ENCODE results near the gene ZNF839.

Gene ZNF839

GRCh38 chr14:102304611-102305506 lies 14.7 kb upstream of the ZNF839 start, which contains the start of gene MOK:
Gene MOK, minus strand, starts transcription at chr14:102305164. Its CDS starts 196 bp downstream, at chr14:102304968.
- no peaks in the 10 kb centered on the region for H3K4me1 ChIP-seq (ENCODE audit: control insufficient read depth, insufficient read depth, low read length, poor library complexity, severe bottlenecking)

GRCh38 chr14:102314242-102315011 lies 5.1 kb upstream of the ZNF839 start:
- Histone ChIP-seq H3K27me3 (replicated peaks; ENCODE audit: control insufficient read depth, insufficient read depth, low read length, poor library complexity, severe bottlenecking) (no peaks in the 10 kb centered on the region), H3K36me3 (ENCODE audit: control insufficient read depth, insufficient read depth, low read length) (no peaks in the 10 kb centered on the region), H3K9me3 (ENCODE audit: control insufficient read depth, low read length) (no peaks in the 10 kb centered on the region), H3K4me1 (ENCODE audit: control insufficient read depth, insufficient read depth, low read length, poor library complexity, severe bottlenecking) (peaks cover 30% of the 10 kb centered on the region), H3K4me3 (ENCODE audit: insufficient read depth, low read depth, low read length, poor library complexity, severe bottlenecking) (peak overlapping the region; percentile 65), H3K27ac (ENCODE audit: insufficient read depth, low read length, poor library complexity, severe bottlenecking) (no peak overlapping the region)
- DNase-seq: peak; percentile 61 to 69 (median 63)

More at GRCh38 chr14:102304611-102305506, 14.7 kb upstream of the ZNF839 start, which contains the start of gene MOK:
- no peaks in the 10 kb centered on the region for H3K9me3 ChIP-seq (ENCODE audit: control insufficient read depth, low read length)
- no peaks in the 10 kb centered on the region for H3K36me3 ChIP-seq (ENCODE audit: control insufficient read depth, insufficient read depth, low read length)
- no peaks in the 10 kb centered on the region for H3K27me3 ChIP-seq (replicated peaks; ENCODE audit: control insufficient read depth, insufficient read depth, low read length, poor library complexity, severe bottlenecking)
- peak within 1 kb of the TSS; percentile 80 for H3K4me3 ChIP-seq (ENCODE audit: insufficient read depth, low read depth, low read length, poor library complexity, severe bottlenecking)
- H3K27ac ChIP-seq (ENCODE audit: insufficient read depth, low read length, poor library complexity, severe bottlenecking): peak within 1 kb of the TSS; percentile 77
- DNase-seq: peak; percentile 95 to 97 (median 95)

GRCh38 chr14:102315121-102315520 lies 4.4 kb upstream of the ZNF839 start:
- Histone ChIP-seq H3K36me3 (ENCODE audit: control insufficient read depth, insufficient read depth, low read length) (no peaks in the 10 kb centered on the region), H3K27ac (ENCODE audit: insufficient read depth, low read length, poor library complexity, severe bottlenecking) (no peak overlapping the region), H3K9me3 (ENCODE audit: control insufficient read depth, low read length) (no peaks in the 10 kb centered on the region), H3K27me3 (replicated peaks; ENCODE audit: control insufficient read depth, insufficient read depth, low read length, poor library complexity, severe bottlenecking) (no peaks in the 10 kb centered on the region), H3K4me3 (ENCODE audit: insufficient read depth, low read depth, low read length, poor library complexity, severe bottlenecking) (no peak overlapping the region), H3K4me1 (ENCODE audit: control insufficient read depth, insufficient read depth, low read length, poor library complexity, severe bottlenecking) (peaks cover 32% of the 10 kb centered on the region)
- DNase-seq: no peak

- peak overlapping the region; percentile 58 for H3K27ac ChIP-seq (ENCODE audit: insufficient read depth, low read length, poor library complexity, severe bottlenecking)
- no peaks in the 10 kb centered on the region for H3K36me3 ChIP-seq (ENCODE audit: control insufficient read depth, insufficient read depth, low read length)
- no peaks in the 10 kb centered on the region for H3K27me3 ChIP-seq (replicated peaks; ENCODE audit: control insufficient read depth, insufficient read depth, low read length, poor library complexity, severe bottlenecking)
- DNase-seq: peak in 1 of 3 donors; percentile 27
- H3K4me1 ChIP-seq (ENCODE audit: control insufficient read depth, insufficient read depth, low read length, poor library complexity, severe bottlenecking): peaks cover 41% of the 10 kb centered on the region
- no peaks in the 10 kb centered on the region for H3K9me3 ChIP-seq (ENCODE audit: control insufficient read depth, low read length)
- peak overlapping the region; percentile 52 for H3K4me3 ChIP-seq (ENCODE audit: insufficient read depth, low read depth, low read length, poor library complexity, severe bottlenecking)
Observed at GRCh38 chr14:102316338-102316742, 3.2 kb upstream of the ZNF839 start.

GRCh38 chr14:102316743-102317563 lies 2.6 kb upstream of the ZNF839 start:
- no peaks in the 10 kb centered on the region for H3K27me3 ChIP-seq (replicated peaks; ENCODE audit: control insufficient read depth, insufficient read depth, low read length, poor library complexity, severe bottlenecking)
- no peaks in the 10 kb centered on the region for H3K9me3 ChIP-seq (ENCODE audit: control insufficient read depth, low read length)
- H3K4me1 ChIP-seq (ENCODE audit: control insufficient read depth, insufficient read depth, low read length, poor library complexity, severe bottlenecking): peaks cover 41% of the 10 kb centered on the region
- H3K36me3 ChIP-seq (ENCODE audit: control insufficient read depth, insufficient read depth, low read length): no peaks in the 10 kb centered on the region
- DNase-seq: peak; percentile 89 to 98 (median 91)
- peak overlapping the region; percentile 52 for H3K4me3 ChIP-seq (ENCODE audit: insufficient read depth, low read depth, low read length, poor library complexity, severe bottlenecking)
- peak overlapping the region; percentile 58 for H3K27ac ChIP-seq (ENCODE audit: insufficient read depth, low read length, poor library complexity, severe bottlenecking)

GRCh38 chr14:102317564-102318248 lies 1.8 kb upstream of the ZNF839 start:
- Histone ChIP-seq H3K27ac (ENCODE audit: insufficient read depth, low read length, poor library complexity, severe bottlenecking) (peak overlapping the region; percentile 58), H3K9me3 (ENCODE audit: control insufficient read depth, low read length) (no peaks in the 10 kb centered on the region), H3K27me3 (replicated peaks; ENCODE audit: control insufficient read depth, insufficient read depth, low read length, poor library complexity, severe bottlenecking) (no peaks in the 10 kb centered on the region), H3K4me3 (ENCODE audit: insufficient read depth, low read depth, low read length, poor library complexity, severe bottlenecking) (peak overlapping the region; percentile 52), H3K36me3 (ENCODE audit: control insufficient read depth, insufficient read depth, low read length) (no peaks in the 10 kb centered on the region), H3K4me1 (ENCODE audit: control insufficient read depth, insufficient read depth, low read length, poor library complexity, severe bottlenecking) (peaks cover 41% of the 10 kb centered on the region)
- no peak for DNase-seq

GRCh38 chr14:102318781-102319276 lies 717 bp upstream of the ZNF839 start:
- no peak for DNase-seq
- Histone ChIP-seq H3K9me3 (ENCODE audit: control insufficient read depth, low read length) (no peaks in the 10 kb centered on the region), H3K4me1 (ENCODE audit: control insufficient read depth, insufficient read depth, low read length, poor library complexity, severe bottlenecking) (peaks cover 41% of the 10 kb centered on the region), H3K27me3 (replicated peaks; ENCODE audit: control insufficient read depth, insufficient read depth, low read length, poor library complexity, severe bottlenecking) (no peaks in the 10 kb centered on the region), H3K36me3 (ENCODE audit: control insufficient read depth, insufficient read depth, low read length) (no peaks in the 10 kb centered on the region), H3K4me3 (ENCODE audit: insufficient read depth, low read depth, low read length, poor library complexity, severe bottlenecking) (peak overlapping the region; percentile 56), H3K27ac (ENCODE audit: insufficient read depth, low read length, poor library complexity, severe bottlenecking) (peak overlapping the region; percentile 90)

GRCh38 chr14:102320033-102320660 lies 601 bp downstream of the ZNF839 start:
- Histone ChIP-seq H3K4me3 (ENCODE audit: insufficient read depth, low read depth, low read length, poor library complexity, severe bottlenecking) (peak overlapping the region; percentile 56), H3K27me3 (replicated peaks; ENCODE audit: control insufficient read depth, insufficient read depth, low read length, poor library complexity, severe bottlenecking) (no peaks in the 10 kb centered on the region), H3K27ac (ENCODE audit: insufficient read depth, low read length, poor library complexity, severe bottlenecking) (peak overlapping the region; percentile 90), H3K9me3 (ENCODE audit: control insufficient read depth, low read length) (no peaks in the 10 kb centered on the region), H3K36me3 (ENCODE audit: control insufficient read depth, insufficient read depth, low read length) (no peaks in the 10 kb centered on the region), H3K4me1 (ENCODE audit: control insufficient read depth, insufficient read depth, low read length, poor library complexity, severe bottlenecking) (peaks cover 35% of the 10 kb centered on the region)
- DNase-seq: peak in 1 of 3 donors; percentile 27

All from effector memory CD4-positive, alpha-beta T cell (primary cell).